Keratinocyte (primary cell): ENCODE results near the gene VPS13A. TPM values are rescaled to one million over a fixed set of nuclear protein-coding genes. Genes with fewer than 3 reads are reported as not detected.

ENCODE experiments used
- DNase-seq: peaks from one replicate; pipeline ENCODE4 v3.0.0-alpha.2; 2011; ENCODE audit warnings: low read depth, missing footprints, low spot score
- FAIRE-seq: peaks from 2 replicates; lab custom pipeline; 2011; peaks lifted over from hg19 to GRCh38; lab: Jason Lieb, UNC
- H2AFZ ChIP-seq: 2 replicates; pipeline ENCODE4 v1.6.0; 2012; ENCODE audit warnings: low read length, control low read depth, inconsistent platforms; ENCODE audit not compliant: control insufficient read depth
- H3K27ac ChIP-seq: 2 replicates; pipeline ENCODE4 v1.5.1; 2011; ENCODE audit warnings: low read length; ENCODE audit not compliant: control insufficient read depth, insufficient read depth
- H3K27me3 ChIP-seq: 3 replicates; pipeline ENCODE4 v1.6.0; 2011; ENCODE audit warnings: low read length; ENCODE audit not compliant: control insufficient read depth, insufficient read depth; ENCODE audit errors: extremely low read depth
- H3K36me3 ChIP-seq, 2 experiments: 2 replicates in 1 of 2; 3 replicates in 1 of 2; pipeline ENCODE4 v1.5.1; 2011; ENCODE audit warnings: low read length in 2 of 2, mild to moderate bottlenecking in 1 of 2; ENCODE audit not compliant: control insufficient read depth in 2 of 2, insufficient read depth in 2 of 2; ENCODE audit errors: extremely low read depth in 1 of 2
- H3K4me1 ChIP-seq: 3 replicates; pipeline ENCODE4 v1.5.1; 2011; ENCODE audit warnings: low read length; ENCODE audit not compliant: control insufficient read depth, insufficient read depth; ENCODE audit errors: extremely low read depth
- H3K4me2 ChIP-seq: 3 replicates; pipeline ENCODE4 v1.6.0; 2011; ENCODE audit warnings: low read depth, low read length; ENCODE audit not compliant: control insufficient read depth, insufficient read depth; ENCODE audit errors: extremely low read depth
- H3K4me3 ChIP-seq, 3 experiments: fragments of 200-600 bp in 1 of 3; sonication (generic) in 1 of 3; 2 replicates in 2 of 3; 3 replicates in 1 of 3; pipeline ENCODE4 v1.5.1; 2011 to 2016; ENCODE audit warnings: low read length in 3 of 3, mild to moderate bottlenecking in 3 of 3, control low read depth in 2 of 3, inconsistent platforms in 1 of 3, low read depth in 1 of 3, mixed read lengths in 1 of 3, mixed run types in 1 of 3, moderate library complexity in 1 of 3; ENCODE audit not compliant: control insufficient read depth in 2 of 3, insufficient read depth in 2 of 3; ENCODE audit errors: extremely low read depth in 1 of 3
- H3K79me2 ChIP-seq: 2 replicates; pipeline ENCODE4 v1.6.0; 2012; ENCODE audit warnings: low read length; ENCODE audit not compliant: control insufficient read depth, insufficient read depth
- H3K9ac ChIP-seq: 3 replicates; pipeline ENCODE4 v1.6.0; 2011; ENCODE audit warnings: low read length; ENCODE audit not compliant: control insufficient read depth, insufficient read depth; ENCODE audit errors: extremely low read depth
- H3K9me1 ChIP-seq: 3 replicates; pipeline ENCODE4 v1.6.0; 2011; ENCODE audit warnings: low read length; ENCODE audit not compliant: control insufficient read depth, insufficient read depth; ENCODE audit errors: extremely low read depth
- H3K9me3 ChIP-seq: 2 replicates; pipeline ENCODE4 v1.5.1; 2012; ENCODE audit warnings: low read depth, low read length; ENCODE audit not compliant: control insufficient read depth
- H4K20me1 ChIP-seq: 3 replicates; pipeline ENCODE4 v1.6.0; 2011; ENCODE audit warnings: low read length; ENCODE audit not compliant: control insufficient read depth, insufficient read depth; ENCODE audit errors: extremely low read depth
- EZH2 ChIP-seq: IDR thresholded peaks from one replicate; pipeline ENCODE4 v1.6.1; 2012; ENCODE audit warnings: inconsistent platforms, mild to moderate bottlenecking, low read length, moderate library complexity
- dilution Hi-C: fragments of 300-500 bp; cut with MboI; formaldehyde crosslinking; loops from one replicate; pipeline ENCODE4 v1.7.0; 2020; ENCODE audit warnings: low sequenced_read_pairs; ENCODE audit not compliant: extremely low pct_ligation_motif_present
- polyA plus RNA-seq, 5 experiments: library from polyadenylated mRNA; depleted of rRNA in 3 of 5; stranded (reverse) in 3 of 5; stranded (forward) in 1 of 5; unstranded in 1 of 5; fragments of >200 nt; gene quantifications; 1 replicate in 1 of 5; 2 replicates in 3 of 5; 3 replicates in 1 of 5; pipeline versions ENCODE4 v1.2.1 to v1.2.3, GENCODE V29; 2011 to 2012; ENCODE audit warnings: missing spikeins in 2 of 5, low read depth in 1 of 5, low replicate concordance in 1 of 5
- TF ChIP-seq, protein P1 (sequence below), 3 experiments: IDR thresholded peaks in 1 of 3; conservative IDR thresholded peaks in 1 of 3; optimal IDR thresholded peaks in 1 of 3; 2 replicates in 2 of 3; 3 replicates in 1 of 3; pipeline versions ENCODE3 to v1.5.1; 2011; ENCODE audit warnings: low read length in 3 of 3, mild to moderate bottlenecking in 3 of 3, moderate library complexity in 2 of 3, control low read depth in 1 of 3, inconsistent platforms in 1 of 3; ENCODE audit not compliant: insufficient read depth in 2 of 3; ENCODE audit errors: extremely low read depth in 1 of 3

Gene VPS13A
- polyA plus RNA-seq, 1 donor (not counting 4 experiments of a cell fraction or from before 2014, with no cell fraction given) = 55.3 TPM

GRCh38 chr9:77221431-77221830 lies 44.1 kb downstream of the VPS13A start:
- Histone ChIP-seq H3K36me3 (peaks cover 1 to 5% of the 10 kb centered on the region in 2 experiments), H3K4me3 (no peak overlapping the region), H3K4me1 (peaks cover 8% of the 10 kb centered on the region), H3K79me2 (no peaks in the 10 kb centered on the region), H3K9ac (no peak overlapping the region), H3K27ac (no peak overlapping the region), H2AFZ (no peak overlapping the region), H3K27me3 (no peaks in the 10 kb centered on the region), H3K9me3 (no peaks in the 10 kb centered on the region), H4K20me1 (no peaks in the 10 kb centered on the region), H3K9me1 (no peaks in the 10 kb centered on the region), H3K4me2 (no peak overlapping the region)
- DNase-seq (no peak), FAIRE-seq (no peak)
- no peak for TF ChIP-seq EZH2
- dilution Hi-C loops = no loop called here

DNA sequence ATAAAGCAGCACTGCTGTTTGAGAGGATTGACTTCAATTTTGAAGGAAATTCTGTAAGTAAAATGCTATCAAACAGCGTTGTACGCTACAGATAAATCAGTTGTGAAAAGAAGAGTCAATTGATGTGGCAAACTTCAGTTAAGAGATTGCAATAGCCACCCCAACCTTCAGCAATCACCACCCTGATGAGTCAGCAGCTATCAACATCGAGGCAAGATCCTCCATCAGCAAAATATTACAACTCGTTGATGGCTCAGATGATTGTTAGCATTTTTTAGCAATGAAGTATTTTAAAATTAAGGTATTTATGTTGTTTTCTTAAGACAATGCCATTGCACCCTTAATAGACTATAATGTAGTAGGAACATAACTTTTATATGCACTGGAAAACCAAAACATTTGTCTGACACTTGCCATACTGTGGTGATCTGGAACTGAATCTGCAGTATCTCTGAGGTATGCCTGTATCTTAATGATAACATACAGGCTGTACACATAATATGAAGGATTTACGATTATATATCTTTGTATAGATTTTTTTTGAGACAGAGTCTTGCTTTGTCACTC lies 47.5 kb downstream of the VPS13A start:
- peaks cover 3 to 10% of the 10 kb centered on the region in 2 experiments for H3K36me3 ChIP-seq
- FAIRE-seq (no peak), DNase-seq (no peak)
- no peak overlapping the region for H3K4me3 ChIP-seq
- H3K27me3 ChIP-seq = no peaks in the 10 kb centered on the region
- no peaks in the 10 kb centered on the region for H3K9me1 ChIP-seq
- no peak overlapping the region for H2AFZ ChIP-seq
- H4K20me1 ChIP-seq = no peaks in the 10 kb centered on the region
- H3K9ac ChIP-seq = no peak overlapping the region
- dilution Hi-C loops = no loop called here
- no peaks in the 10 kb centered on the region for H3K79me2 ChIP-seq
- no peak for TF ChIP-seq EZH2
- TF ChIP-seq, protein P1, sequence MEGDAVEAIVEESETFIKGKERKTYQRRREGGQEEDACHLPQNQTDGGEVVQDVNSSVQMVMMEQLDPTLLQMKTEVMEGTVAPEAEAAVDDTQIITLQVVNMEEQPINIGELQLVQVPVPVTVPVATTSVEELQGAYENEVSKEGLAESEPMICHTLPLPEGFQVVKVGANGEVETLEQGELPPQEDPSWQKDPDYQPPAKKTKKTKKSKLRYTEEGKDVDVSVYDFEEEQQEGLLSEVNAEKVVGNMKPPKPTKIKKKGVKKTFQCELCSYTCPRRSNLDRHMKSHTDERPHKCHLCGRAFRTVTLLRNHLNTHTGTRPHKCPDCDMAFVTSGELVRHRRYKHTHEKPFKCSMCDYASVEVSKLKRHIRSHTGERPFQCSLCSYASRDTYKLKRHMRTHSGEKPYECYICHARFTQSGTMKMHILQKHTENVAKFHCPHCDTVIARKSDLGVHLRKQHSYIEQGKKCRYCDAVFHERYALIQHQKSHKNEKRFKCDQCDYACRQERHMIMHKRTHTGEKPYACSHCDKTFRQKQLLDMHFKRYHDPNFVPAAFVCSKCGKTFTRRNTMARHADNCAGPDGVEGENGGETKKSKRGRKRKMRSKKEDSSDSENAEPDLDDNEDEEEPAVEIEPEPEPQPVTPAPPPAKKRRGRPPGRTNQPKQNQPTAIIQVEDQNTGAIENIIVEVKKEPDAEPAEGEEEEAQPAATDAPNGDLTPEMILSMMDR (optimal IDR thresholded peaks at IDR 0.05 in 1 of 3, IDR thresholded peaks at IDR 0.05 in 1 of 3, conservative IDR thresholded peaks at IDR 0.05 in 1 of 3; ENCODE audit: extremely low read depth in 1 of 3, insufficient read depth in 2 of 3, low read length in 3 of 3) = no peak
- H3K4me2 ChIP-seq = no peak overlapping the region
- H3K4me1 ChIP-seq = no peaks in the 10 kb centered on the region
- H3K9me3 ChIP-seq = no peaks in the 10 kb centered on the region
- no peak overlapping the region for H3K27ac ChIP-seq

GRCh38 chr9:77236693-77237092 lies 59.4 kb downstream of the VPS13A start:
- Histone ChIP-seq H3K9me1 (no peaks in the 10 kb centered on the region), H3K9ac (no peak overlapping the region), H3K36me3 (no peaks in the 10 kb centered on the region), H3K4me1 (no peaks in the 10 kb centered on the region), H3K79me2 (no peaks in the 10 kb centered on the region), H3K4me3 (no peak overlapping the region), H3K27ac (no peak overlapping the region), H3K9me3 (no peaks in the 10 kb centered on the region), H2AFZ (no peak overlapping the region), H3K27me3 (no peaks in the 10 kb centered on the region), H3K4me2 (no peak overlapping the region), H4K20me1 (no peaks in the 10 kb centered on the region)
- TF ChIP-seq EZH2 = no peak
- TF ChIP-seq, protein P1 (optimal IDR thresholded peaks at IDR 0.05 in 1 of 3, IDR thresholded peaks at IDR 0.05 in 1 of 3, conservative IDR thresholded peaks at IDR 0.05 in 1 of 3; ENCODE audit: extremely low read depth in 1 of 3, insufficient read depth in 2 of 3, low read length in 3 of 3) = no peak
- FAIRE-seq (no peak), DNase-seq (no peak)
- dilution Hi-C loops = no loop called here
